ENCODE results near the gene MPPE1. TPM values are rescaled to one million over a fixed set of nuclear protein-coding genes. Genes with fewer than 3 reads are reported as not detected.
"Not testable (repeated sequence)": the region's sequence is repeated elsewhere in the genome, so short reads cannot be mapped to it uniquely, and the experiment has no call there.

The MPPE1 gene
- total RNA-seq, 1 donor from 2014 or later: 37.5 TPM

DNA sequence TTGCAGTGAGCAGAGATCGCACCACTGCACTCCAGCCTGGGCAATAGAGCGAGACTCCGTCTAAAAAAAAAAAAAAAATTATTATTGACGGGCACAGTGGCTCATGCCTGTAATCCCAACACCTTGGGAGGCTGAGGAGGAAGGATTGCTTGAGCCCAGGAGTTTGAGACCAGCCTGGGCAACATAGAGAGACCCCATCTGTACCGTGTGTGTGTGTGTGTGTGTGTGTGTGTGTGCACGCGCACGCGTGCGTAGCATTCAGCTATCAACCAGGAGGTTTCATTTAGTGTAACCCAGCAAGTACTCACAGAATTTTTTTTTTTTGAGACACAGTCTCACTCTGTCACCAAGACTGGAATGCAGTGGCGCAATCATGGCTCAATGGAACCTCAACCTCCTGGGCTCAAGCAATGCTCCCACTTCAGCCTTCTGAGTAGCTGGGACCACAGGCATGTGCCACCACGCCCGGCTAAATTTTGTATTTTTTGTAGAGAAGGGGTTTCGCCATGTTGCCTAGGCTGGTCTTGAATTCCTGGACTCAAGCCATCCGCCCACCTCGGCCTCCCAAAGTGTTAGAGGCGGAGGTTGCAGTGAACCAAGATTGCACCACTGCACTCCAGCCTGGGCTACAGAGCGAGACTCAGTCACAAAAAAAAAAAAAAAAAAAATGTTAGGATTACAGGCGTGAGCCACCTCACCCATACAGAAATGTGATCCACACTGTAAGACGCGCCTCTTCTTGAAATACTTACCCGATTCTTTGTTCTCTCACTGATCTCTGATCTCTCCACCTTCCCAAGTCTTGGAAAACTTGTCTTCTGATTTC is 37.9 kb upstream of the MPPE1 start:
- H3K36me3 Mint-ChIP-seq (ENCODE audit: low read depth); intact Hi-C loops (cut with micrococcal nuclease): not testable (repeated sequence)

GRCh38 chr18:11944786-11945185 is 36.7 kb upstream of the MPPE1 start:
- no peaks in the 10 kb centered on the region for H3K27me3 Mint-ChIP-seq (ENCODE audit: low read depth)
- H3K27ac Mint-ChIP-seq: no peak overlapping the region
- DNase-seq (ENCODE audit: low spot score): no peak
- peaks cover 11% of the 10 kb centered on the region for H3K4me1 Mint-ChIP-seq (ENCODE audit: low read depth)
- H3K36me3 Mint-ChIP-seq (ENCODE audit: low read depth): no peaks in the 10 kb centered on the region
- no peaks in the 10 kb centered on the region for H3K9me3 Mint-ChIP-seq
- intact Hi-C loops (cut with micrococcal nuclease): no loop called here
- H3K4me3 Mint-ChIP-seq (ENCODE audit: low read depth): no peak overlapping the region

More for the DNA sequence above, 37.9 kb upstream of the MPPE1 start:
- H3K27me3 Mint-ChIP-seq (ENCODE audit: low read depth); H3K27ac Mint-ChIP-seq; H3K9me3 Mint-ChIP-seq; DNase-seq (ENCODE audit: low spot score); H3K4me3 Mint-ChIP-seq (ENCODE audit: low read depth): not testable (repeated sequence)
- peaks cover 11% of the 10 kb centered on the region for H3K4me1 Mint-ChIP-seq (ENCODE audit: low read depth)

DNA sequence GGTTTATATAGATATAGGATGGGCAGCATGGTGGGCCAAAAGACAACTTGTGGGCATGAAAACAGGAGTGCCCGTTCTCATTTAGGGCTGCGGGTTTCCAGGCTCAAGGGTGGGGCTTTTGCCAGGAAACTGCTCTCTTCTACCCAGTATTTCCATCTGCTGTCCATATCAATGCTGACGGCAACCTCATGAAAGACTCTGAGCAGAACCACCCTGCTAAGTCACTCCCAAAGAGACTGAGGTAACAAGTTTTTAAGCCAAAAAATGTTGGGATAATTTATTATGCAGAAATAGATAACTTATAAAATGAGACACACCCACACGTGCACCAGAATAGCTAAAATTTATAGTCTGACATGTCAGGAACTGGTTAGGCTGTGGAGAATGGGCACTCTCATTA is 36.1 kb upstream of the MPPE1 start:
- Mint-ChIP-seq H3K27me3 (ENCODE audit: low read depth) (no peaks in the 10 kb centered on the region), H3K36me3 (ENCODE audit: low read depth) (no peaks in the 10 kb centered on the region), H3K4me1 (ENCODE audit: low read depth) (peaks cover 11% of the 10 kb centered on the region), H3K4me3 (ENCODE audit: low read depth) (no peak overlapping the region), H3K9me3 (no peaks in the 10 kb centered on the region), H3K27ac (no peak overlapping the region)
- DNase-seq (ENCODE audit: low spot score): no peak
- intact Hi-C loops (cut with micrococcal nuclease): no loop called here

DNA sequence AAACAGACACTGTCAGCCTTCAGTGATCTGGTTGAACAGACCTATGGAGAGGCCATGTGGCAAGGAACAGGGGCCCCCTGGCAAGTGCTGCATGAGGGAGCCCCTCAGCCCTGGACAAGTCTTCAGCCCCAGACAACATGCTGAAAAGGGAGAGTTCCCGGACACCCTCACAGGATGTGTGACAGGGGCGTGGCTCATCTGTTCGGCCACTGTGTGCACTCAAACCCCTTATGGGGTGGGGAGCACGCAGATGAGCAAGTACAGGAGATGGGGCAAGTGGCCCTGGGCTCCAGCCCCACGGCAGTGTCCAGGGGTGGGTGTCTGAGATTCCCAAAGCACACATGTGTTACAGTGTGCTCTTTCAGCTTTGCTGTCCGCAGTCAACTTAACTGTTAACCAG is 35.4 kb upstream of the MPPE1 start:
- intact Hi-C loops (cut with micrococcal nuclease): no loop called here
- peaks cover 11% of the 10 kb centered on the region for H3K4me1 Mint-ChIP-seq (ENCODE audit: low read depth)
- DNase-seq (ENCODE audit: low spot score): no peak
- H3K4me3 Mint-ChIP-seq (ENCODE audit: low read depth): no peak overlapping the region
- no peaks in the 10 kb centered on the region for H3K36me3 Mint-ChIP-seq (ENCODE audit: low read depth)
- H3K9me3 Mint-ChIP-seq: no peaks in the 10 kb centered on the region
- H3K27ac Mint-ChIP-seq: no peak overlapping the region
- H3K27me3 Mint-ChIP-seq (ENCODE audit: low read depth): no peaks in the 10 kb centered on the region

- H3K27me3 Mint-ChIP-seq (ENCODE audit: low read depth): no peaks in the 10 kb centered on the region
- H3K9me3 Mint-ChIP-seq: no peaks in the 10 kb centered on the region
- intact Hi-C loops (cut with micrococcal nuclease): no loop called here
- no peak overlapping the region for H3K27ac Mint-ChIP-seq
- H3K4me1 Mint-ChIP-seq (ENCODE audit: low read depth): peaks cover 2% of the 10 kb centered on the region
- no peak for DNase-seq (ENCODE audit: low spot score)
- no peak overlapping the region for H3K4me3 Mint-ChIP-seq (ENCODE audit: low read depth)
- H3K36me3 Mint-ChIP-seq (ENCODE audit: low read depth): no peaks in the 10 kb centered on the region
These were observed 32.8 kb upstream of the MPPE1 start for GRCh38 chr18:11940956-11941355.

DNA sequence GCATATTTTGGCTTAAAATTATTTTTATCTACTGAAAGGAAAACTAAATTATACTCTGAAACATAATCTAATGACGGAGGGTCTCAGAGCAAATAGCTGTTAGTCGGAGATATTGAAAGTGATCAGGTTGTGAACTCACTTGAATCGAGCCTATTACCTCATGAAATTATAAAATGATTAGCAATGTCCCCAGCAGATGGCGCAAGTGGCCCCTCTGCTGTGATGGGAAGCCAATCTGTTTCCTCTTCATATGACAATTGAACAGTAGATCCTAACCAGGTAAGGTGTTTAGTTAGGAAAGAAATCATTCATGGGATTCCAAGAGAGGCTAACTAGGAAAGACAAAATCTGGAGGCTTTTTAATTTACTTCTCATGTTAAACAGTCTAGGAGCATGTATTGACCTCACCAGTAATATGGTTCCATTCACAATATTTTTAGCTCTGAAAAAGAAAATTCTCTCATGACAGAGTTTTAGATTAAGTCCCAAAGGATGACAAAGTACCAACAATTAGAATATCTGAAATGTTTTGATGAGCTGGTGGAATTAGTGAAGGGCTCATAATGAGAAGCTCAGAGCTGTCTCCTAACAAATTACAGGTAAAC is 29.9 kb upstream of the MPPE1 start:
- Mint-ChIP-seq H3K9me3 (no peaks in the 10 kb centered on the region), H3K36me3 (ENCODE audit: low read depth) (no peaks in the 10 kb centered on the region), H3K4me3 (ENCODE audit: low read depth) (no peak overlapping the region), H3K27ac (no peak overlapping the region), H3K27me3 (ENCODE audit: low read depth) (no peaks in the 10 kb centered on the region), H3K4me1 (ENCODE audit: low read depth) (no peaks in the 10 kb centered on the region)
- intact Hi-C loops (cut with micrococcal nuclease): loop anchor here (1.0 to 5.0 kb wide), 3 partner anchors 57 to 206 kb away; no protein-coding TSS in a partner anchor
- DNase-seq (ENCODE audit: low spot score): peak; percentile 53

DNA sequence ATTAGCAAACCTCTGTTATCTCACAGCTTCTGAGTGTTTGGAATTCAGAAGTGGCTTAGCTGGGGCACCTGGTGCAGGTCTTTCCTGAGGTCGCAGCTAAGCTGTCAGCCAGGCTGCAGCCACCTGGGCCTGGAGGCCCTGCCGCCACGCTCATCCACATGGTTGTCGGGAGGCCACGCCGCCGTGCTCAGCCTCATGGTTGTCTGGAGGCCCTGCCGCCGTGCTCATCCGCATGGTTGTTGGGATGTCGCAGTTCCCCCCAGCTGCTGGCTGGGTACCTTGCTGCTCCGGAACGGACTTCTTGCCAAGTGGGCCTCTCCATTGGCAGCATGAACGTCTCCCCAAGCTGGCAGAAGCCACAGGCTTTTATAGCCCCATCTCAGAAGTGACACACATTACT is 24.3 kb upstream of the MPPE1 start:
- no peak overlapping the region for H3K27ac Mint-ChIP-seq
- no peaks in the 10 kb centered on the region for H3K4me1 Mint-ChIP-seq (ENCODE audit: low read depth)
- intact Hi-C loops (cut with micrococcal nuclease): no loop called here
- no peaks in the 10 kb centered on the region for H3K36me3 Mint-ChIP-seq (ENCODE audit: low read depth)
- H3K27me3 Mint-ChIP-seq (ENCODE audit: low read depth): no peaks in the 10 kb centered on the region
- no peak for DNase-seq (ENCODE audit: low spot score)
- H3K4me3 Mint-ChIP-seq (ENCODE audit: low read depth): no peak overlapping the region
- H3K9me3 Mint-ChIP-seq: no peaks in the 10 kb centered on the region

- Mint-ChIP-seq H3K36me3 (ENCODE audit: low read depth) (no peaks in the 10 kb centered on the region), H3K27ac (no peak overlapping the region), H3K4me3 (ENCODE audit: low read depth) (no peak overlapping the region), H3K9me3 (no peaks in the 10 kb centered on the region), H3K27me3 (ENCODE audit: low read depth) (no peaks in the 10 kb centered on the region), H3K4me1 (ENCODE audit: low read depth) (peaks cover 6% of the 10 kb centered on the region)
- no peak for DNase-seq (ENCODE audit: low spot score)
- intact Hi-C loops (cut with micrococcal nuclease): no loop called here
These were observed 19.4 kb upstream of the MPPE1 start for GRCh38 chr18:11927497-11927896.

- Mint-ChIP-seq H3K27me3 (ENCODE audit: low read depth) (no peaks in the 10 kb centered on the region), H3K9me3 (no peaks in the 10 kb centered on the region), H3K27ac (no peak overlapping the region), H3K36me3 (ENCODE audit: low read depth) (no peaks in the 10 kb centered on the region), H3K4me3 (ENCODE audit: low read depth) (no peak overlapping the region), H3K4me1 (ENCODE audit: low read depth) (peaks cover 6% of the 10 kb centered on the region)
- intact Hi-C loops (cut with micrococcal nuclease): no loop called here
- DNase-seq (ENCODE audit: low spot score): no peak
These were observed 17.8 kb upstream of the MPPE1 start for GRCh38 chr18:11925800-11926481.

- H3K27me3 Mint-ChIP-seq (ENCODE audit: low read depth): no peaks in the 10 kb centered on the region
- peaks cover 6% of the 10 kb centered on the region for H3K4me1 Mint-ChIP-seq (ENCODE audit: low read depth)
- no peak overlapping the region for H3K27ac Mint-ChIP-seq
- intact Hi-C loops (cut with micrococcal nuclease): no loop called here
- no peaks in the 10 kb centered on the region for H3K36me3 Mint-ChIP-seq (ENCODE audit: low read depth)
- DNase-seq (ENCODE audit: low spot score): no peak
- no peaks in the 10 kb centered on the region for H3K9me3 Mint-ChIP-seq
- no peak overlapping the region for H3K4me3 Mint-ChIP-seq (ENCODE audit: low read depth)
These were observed 15.3 kb upstream of the MPPE1 start for GRCh38 chr18:11923450-11923849.

- H3K9me3 Mint-ChIP-seq; H3K4me3 Mint-ChIP-seq (ENCODE audit: low read depth); H3K36me3 Mint-ChIP-seq (ENCODE audit: low read depth); H3K27ac Mint-ChIP-seq; intact Hi-C loops (cut with micrococcal nuclease); H3K4me1 Mint-ChIP-seq (ENCODE audit: low read depth); DNase-seq (ENCODE audit: low spot score); H3K27me3 Mint-ChIP-seq (ENCODE audit: low read depth): not testable (repeated sequence)
These were observed 11.4 kb upstream of the MPPE1 start for GRCh38 chr18:11919522-11919921.

- H3K27ac Mint-ChIP-seq; H3K36me3 Mint-ChIP-seq (ENCODE audit: low read depth); H3K27me3 Mint-ChIP-seq (ENCODE audit: low read depth); DNase-seq (ENCODE audit: low spot score); H3K9me3 Mint-ChIP-seq; H3K4me1 Mint-ChIP-seq (ENCODE audit: low read depth); H3K4me3 Mint-ChIP-seq (ENCODE audit: low read depth); intact Hi-C loops (cut with micrococcal nuclease): not testable (repeated sequence)
These were observed 8.8 kb upstream of the MPPE1 start for GRCh38 chr18:11916880-11917279.

GRCh38 chr18:11909591-11910026 is 1.5 kb upstream of the MPPE1 start:
- Mint-ChIP-seq H3K4me3 (ENCODE audit: low read depth) (peak overlapping the region; percentile 80), H3K9me3 (no peaks in the 10 kb centered on the region), H3K27ac (peak overlapping the region; percentile 74), H3K27me3 (ENCODE audit: low read depth) (no peaks in the 10 kb centered on the region), H3K4me1 (ENCODE audit: low read depth) (peaks cover 20% of the 10 kb centered on the region), H3K36me3 (ENCODE audit: low read depth) (peaks cover 23% of the 10 kb centered on the region)
- DNase-seq (ENCODE audit: low spot score): no peak
- intact Hi-C loops (cut with micrococcal nuclease): loop anchor here (1.0 to 2.0 kb wide), 2 partner anchors 59 to 72 kb away; partner anchors contain the start of genes CHMP1B and IMPA2
